ENCODE data around the gene RPL12.

GRCh38 chr9:127473932-127474331, 22.7 kb upstream of the RPL12 start:
- TF ChIP-seq POLR2AphosphoS5 (IDR thresholded peaks at IDR 0.05; ENCODE audit: borderline replicate concordance, low read depth, low read length) (no peak), EZH2 (IDR thresholded peaks at IDR 0.05) (no peak)

Data from SK-N-MC (cell line).